ENCODE results near the gene NFATC2.

NFATC2 gene

DNA sequence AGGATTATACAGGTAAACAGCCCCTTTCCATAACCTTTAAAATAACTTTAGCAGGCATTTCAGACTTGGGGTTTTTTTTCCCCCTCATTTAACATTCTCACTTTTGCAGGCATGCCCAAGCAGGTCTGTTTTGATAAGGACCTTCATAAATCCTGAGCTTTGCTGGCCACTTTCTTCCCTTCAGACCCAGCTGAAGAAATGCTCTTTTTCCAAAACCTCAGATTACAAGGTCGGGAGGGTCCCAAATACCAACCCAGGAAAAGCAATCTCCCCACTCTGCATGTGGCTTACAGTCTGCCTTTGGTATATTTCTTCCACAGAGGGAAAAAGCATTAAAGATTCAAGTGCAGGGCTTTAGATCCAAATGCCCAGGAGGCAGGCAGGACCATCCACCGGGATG, 6.8 kb downstream of the NFATC2 start:
- no peak for DNase-seq

DNA sequence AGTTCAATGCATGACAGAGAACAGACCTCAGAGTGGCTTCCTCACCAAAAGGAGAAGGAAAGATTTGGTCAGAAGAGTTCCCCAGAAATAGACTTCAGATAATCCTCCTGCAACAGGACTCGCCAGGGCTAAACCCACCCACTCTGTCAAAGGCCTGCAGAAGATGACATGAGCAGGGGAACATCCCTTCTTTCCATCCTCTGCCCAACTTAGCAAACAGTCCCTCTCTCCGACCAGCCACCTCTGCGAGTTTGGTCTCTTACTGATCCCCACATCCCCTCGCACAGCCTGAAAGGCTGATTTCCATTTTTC, 7.5 kb downstream of the NFATC2 start:
- DNase-seq, result no peak

DNA sequence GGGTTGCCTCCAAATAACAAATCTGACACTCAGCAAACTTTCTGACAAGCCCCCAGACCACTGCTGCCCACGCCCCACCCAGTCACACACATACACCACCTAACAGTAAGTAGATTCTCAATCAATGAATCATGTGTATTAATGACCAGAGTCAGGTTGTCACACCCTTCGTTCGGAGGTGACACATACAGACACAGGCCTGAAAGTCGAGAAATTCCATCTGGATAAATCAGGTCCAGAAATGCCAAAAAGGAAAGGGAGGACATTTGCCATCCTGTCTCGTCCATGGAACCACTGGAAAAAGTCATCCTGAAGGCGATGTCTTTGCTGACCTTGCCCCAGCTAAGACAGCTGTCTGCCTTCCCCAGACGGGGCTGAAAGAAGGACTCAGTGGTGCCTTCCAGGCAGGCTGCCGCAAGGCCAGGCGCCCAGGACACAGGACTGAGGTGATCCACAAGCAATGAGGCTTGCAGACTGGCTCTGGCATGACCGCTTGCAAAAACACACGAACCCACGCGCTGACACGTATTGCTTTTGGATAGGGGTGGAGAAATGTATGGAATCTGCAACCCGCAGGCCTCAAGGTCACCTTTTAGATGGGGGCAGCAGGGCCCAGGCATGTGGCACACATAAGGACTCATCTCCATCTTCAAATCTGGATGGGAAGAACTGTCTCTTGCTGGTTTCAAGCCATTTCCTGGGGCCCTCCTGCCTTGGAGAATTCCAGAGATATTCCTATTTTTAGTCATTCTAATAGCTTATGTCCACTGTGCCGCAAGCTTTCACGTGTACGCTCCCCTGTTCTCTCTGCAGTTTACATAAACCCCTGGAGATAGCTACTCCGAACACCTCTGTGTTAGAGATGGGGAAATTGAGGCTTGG, 9.0 kb downstream of the NFATC2 start:
- no peak for DNase-seq

DNA sequence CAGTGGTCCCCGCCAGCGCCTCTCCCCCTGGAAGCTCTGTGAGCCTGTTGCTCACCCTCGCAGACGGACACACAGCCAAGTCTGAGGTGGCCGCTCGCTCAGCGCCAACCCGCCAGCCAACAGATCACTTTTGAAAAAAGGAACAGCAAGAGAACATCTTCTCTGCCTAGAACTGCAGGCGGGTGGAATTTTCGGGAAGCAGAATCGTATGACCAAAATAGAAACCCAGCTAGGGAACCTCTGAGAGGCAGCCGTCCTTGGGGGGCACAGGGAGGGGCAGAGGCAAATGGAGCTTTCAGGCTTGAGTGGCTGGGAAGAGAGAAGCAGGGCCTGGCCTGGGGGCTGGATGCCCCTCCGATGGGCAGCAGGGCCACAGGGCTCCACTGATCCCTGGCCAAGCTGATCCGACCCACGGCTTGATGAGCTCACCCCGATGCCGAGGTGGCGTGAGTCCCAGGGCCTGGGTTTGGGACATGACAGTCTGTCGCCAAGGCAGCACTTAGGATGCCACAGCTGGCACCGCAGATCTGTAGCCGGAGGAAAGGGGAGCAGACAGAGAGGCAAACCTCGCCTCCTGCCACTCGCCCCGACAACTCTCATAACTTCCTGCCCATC, 9.8 kb downstream of the NFATC2 start:
- no peak for DNase-seq

- DNase-seq, result no peak
Observed at GRCh38 chr20:51531712-51532456, 10.6 kb downstream of the NFATC2 start.

DNA sequence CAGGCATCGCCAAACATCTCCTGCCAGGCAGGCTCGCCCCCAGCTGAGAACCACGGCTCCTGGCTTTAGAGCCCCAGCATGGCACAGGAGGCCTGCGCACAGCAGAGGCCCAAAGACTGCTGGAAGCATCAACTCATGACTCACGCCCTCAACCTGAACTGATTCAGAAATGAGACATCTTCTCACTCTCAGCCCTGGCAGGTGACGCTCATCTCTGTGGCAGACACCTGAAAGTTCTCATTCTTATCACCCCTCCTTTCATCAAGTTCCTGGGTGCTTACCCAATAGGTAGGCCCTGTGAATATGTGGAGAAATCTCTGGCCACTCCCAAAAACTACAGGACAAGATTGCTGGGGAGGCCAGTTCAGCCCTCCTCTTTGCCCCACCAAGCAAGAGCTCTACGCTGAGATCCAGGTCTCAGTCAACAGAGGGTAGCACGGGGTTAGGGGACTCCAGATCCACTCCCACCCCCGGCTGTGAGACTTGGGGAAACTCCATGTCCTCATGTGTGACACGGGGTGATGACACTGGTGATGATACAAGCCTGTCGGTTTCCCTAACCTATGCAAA, 11.3 kb downstream of the NFATC2 start:
- DNase-seq, result peak; percentile 76

- peak; percentile 81 for DNase-seq
Observed at GRCh38 chr20:51529758-51530157, 12.8 kb downstream of the NFATC2 start.

GRCh38 chr20:51529081-51529681, 13.3 kb downstream of the NFATC2 start:
- peak; percentile 61 for DNase-seq

GRCh38 chr20:51528263-51529027, 14.1 kb downstream of the NFATC2 start:
- peak; percentile 63 for DNase-seq

GRCh38 chr20:51526754-51527153, 15.8 kb downstream of the NFATC2 start:
- DNase-seq, result no peak

- DNase-seq, result no peak
Observed at GRCh38 chr20:51526106-51526470, 16.4 kb downstream of the NFATC2 start.

GRCh38 chr20:51525241-51526105, 17.0 kb downstream of the NFATC2 start:
- DNase-seq, result peak; percentile 70

- DNase-seq, result no peak
Observed at GRCh38 chr20:51523276-51524013, 19.1 kb downstream of the NFATC2 start.

DNA sequence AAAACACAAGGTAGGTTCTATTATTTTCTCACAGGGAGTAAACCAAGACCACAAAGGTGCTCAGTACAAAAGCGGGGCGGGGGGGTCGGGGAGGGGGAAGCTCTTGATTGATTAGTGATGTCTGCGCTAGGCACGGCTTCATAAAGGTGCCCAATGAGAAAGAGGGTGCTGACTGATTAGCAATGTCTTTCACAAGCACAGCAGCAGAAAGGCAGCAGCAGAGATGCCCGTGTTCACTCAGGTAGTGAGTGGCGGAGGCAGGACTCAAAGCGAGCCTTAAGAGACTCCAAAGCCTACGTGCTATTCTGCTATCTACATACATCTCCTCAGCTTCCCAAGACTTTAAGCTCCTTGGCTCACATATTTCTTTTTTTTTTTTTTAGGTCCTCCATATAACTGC, 20.3 kb downstream of the NFATC2 start:
- DNase-seq, result no peak

GRCh38 chr20:51517839-51518238, 24.7 kb downstream of the NFATC2 start:
- no peak for DNase-seq

DNA sequence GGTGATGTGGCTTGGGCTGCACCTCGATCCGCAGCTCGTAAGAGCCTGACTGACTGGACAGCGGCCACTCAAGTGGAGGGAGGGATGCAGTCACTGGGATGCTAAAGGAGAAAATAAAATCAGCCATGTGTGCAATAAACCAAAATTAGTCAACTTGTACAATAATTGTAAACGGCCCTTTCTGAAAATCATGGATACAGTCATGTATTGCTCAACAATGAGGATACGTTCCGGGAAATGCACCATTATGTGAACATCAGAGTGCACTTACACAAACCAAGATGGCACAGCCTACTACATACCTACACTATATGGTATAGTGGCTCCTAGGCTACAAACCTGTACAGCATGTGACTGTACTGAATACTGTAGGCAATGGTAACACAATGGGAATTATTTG, 25.7 kb downstream of the NFATC2 start:
- no peak for DNase-seq

GRCh38 chr20:51514836-51515235, 27.7 kb downstream of the NFATC2 start:
- DNase-seq, result no peak

- no peak for DNase-seq
Observed at GRCh38 chr20:51514249-51514648, 28.3 kb downstream of the NFATC2 start.

DNA sequence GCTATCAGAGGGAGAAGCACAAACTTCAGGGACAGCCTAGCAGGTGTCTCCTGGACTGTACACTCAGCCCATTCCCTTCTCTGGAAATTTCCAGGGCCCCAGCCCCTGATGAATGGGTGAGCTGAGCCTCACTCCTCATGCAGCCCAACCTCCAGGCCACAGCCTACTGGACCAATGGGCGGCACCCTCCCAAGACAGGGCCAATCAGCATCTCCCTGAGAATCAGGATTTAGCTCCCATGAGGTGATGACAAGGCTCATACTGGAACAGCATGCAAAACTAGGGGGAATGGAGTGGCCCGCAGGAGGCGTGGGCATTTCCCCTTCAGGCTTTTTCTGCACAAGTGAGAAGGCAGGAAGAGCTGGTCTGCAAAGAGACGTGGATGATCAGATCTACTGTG, 29.0 kb downstream of the NFATC2 start:
- no peak for DNase-seq

DNA sequence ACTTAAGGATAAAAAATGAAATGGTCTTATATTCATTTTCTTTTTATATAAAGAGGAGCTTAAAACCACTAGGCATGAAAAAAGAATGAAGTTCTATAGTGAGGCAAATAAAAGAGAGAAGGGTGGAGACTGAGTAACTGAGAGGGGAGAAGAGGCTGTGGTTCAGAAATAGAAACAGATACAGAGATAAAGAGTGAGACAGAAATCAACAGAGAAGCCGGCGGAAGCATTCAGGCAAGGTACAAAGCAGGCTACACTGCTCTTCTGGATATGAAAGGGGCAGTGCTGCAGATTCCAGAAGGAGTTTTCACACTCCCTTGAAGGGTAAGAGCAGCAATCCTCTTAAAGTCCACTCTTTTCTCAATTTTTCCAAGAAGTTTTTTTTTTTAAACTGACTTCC, 29.9 kb downstream of the NFATC2 start:
- DNase-seq, result no peak
